Neural progenitor cell (in vitro differentiated cells): ENCODE results near the gene SLC39A6.

Experiments used
- EZH2 ChIP-seq: fragments of 200-600 bp; sonication (generic); IDR thresholded peaks from 2 replicates; pipeline ENCODE4 v1.6.1; 2017; ENCODE audit warnings: antibody characterized with exemption, mild to moderate bottlenecking, moderate library complexity
- TF ChIP-seq, protein P1 (sequence below): fragments of 200-600 bp; sonication (generic); IDR thresholded peaks from 2 replicates; pipeline ENCODE4 v1.5.1; 2017; ENCODE audit warnings: antibody characterized with exemption, mild to moderate bottlenecking

DNA sequence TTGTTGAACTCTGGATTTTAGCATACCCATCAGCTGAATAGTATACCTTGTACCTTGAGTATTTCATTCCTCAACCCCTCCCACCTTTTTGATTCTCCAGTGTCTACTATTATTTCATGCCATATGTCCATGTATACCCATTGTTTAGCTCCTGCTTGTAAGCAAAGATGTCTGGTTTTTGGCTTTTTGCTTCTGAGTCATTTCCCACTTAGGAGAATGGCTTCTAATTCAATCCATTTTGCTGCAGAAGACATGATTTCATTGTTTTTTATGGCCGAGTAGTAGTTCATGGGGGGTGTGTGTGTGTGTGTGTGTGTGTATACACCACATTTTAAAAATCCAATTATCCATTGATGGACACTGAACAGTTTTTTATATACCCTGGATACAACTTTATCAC is 33.8 kb upstream of the SLC39A6 start:
- TF ChIP-seq, protein P1, sequence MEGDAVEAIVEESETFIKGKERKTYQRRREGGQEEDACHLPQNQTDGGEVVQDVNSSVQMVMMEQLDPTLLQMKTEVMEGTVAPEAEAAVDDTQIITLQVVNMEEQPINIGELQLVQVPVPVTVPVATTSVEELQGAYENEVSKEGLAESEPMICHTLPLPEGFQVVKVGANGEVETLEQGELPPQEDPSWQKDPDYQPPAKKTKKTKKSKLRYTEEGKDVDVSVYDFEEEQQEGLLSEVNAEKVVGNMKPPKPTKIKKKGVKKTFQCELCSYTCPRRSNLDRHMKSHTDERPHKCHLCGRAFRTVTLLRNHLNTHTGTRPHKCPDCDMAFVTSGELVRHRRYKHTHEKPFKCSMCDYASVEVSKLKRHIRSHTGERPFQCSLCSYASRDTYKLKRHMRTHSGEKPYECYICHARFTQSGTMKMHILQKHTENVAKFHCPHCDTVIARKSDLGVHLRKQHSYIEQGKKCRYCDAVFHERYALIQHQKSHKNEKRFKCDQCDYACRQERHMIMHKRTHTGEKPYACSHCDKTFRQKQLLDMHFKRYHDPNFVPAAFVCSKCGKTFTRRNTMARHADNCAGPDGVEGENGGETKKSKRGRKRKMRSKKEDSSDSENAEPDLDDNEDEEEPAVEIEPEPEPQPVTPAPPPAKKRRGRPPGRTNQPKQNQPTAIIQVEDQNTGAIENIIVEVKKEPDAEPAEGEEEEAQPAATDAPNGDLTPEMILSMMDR = no peak
- no peak for TF ChIP-seq EZH2
